K562 (cell line): Measurements from ENCODE around the gene OR51B5. TPM values are rescaled to one million over a fixed set of nuclear protein-coding genes. Genes with fewer than 3 reads are reported as not detected.

Experiments used
- GTF3C2 ChIP-seq: IDR thresholded peaks from 3 replicates; pipeline ENCODE4 v1.6.1; 2011; ENCODE audit warnings: borderline replicate concordance, mild to moderate bottlenecking, moderate library complexity; ENCODE audit not compliant: insufficient read length; ENCODE audit errors: extremely low read depth
- HDAC3 ChIP-seq: fragments of 450-650 bp; IDR thresholded peaks from 2 replicates; pipeline ENCODE4 v1.6.1; 2018; ENCODE audit warnings: borderline replicate concordance, mild to moderate bottlenecking, moderate library complexity; ENCODE audit not compliant: partially characterized antibody
- HNRNPUL1 ChIP-seq: fragments of 200-400 bp; formaldehyde crosslinking; IDR thresholded peaks from 2 replicates; pipeline ENCODE4 v1.6.1; 2017; ENCODE audit warnings: low read length
- MXI1 ChIP-seq: IDR thresholded peaks from 2 replicates; pipeline ENCODE4 v1.6.1; 2011; ENCODE audit warnings: low read depth, mild to moderate bottlenecking, improper control_type of control experiment, low read length
- NBN ChIP-seq: fragments of 450-650 bp; IDR thresholded peaks from 2 replicates; pipeline ENCODE4 v1.6.1; 2016; ENCODE audit warnings: low read depth, mild to moderate bottlenecking
- NFIC ChIP-seq: fragments of 450-650 bp; IDR thresholded peaks from 2 replicates; pipeline ENCODE4 v1.6.1; 2017; ENCODE audit warnings: mild to moderate bottlenecking, inconsistent platforms
- PKNOX1 ChIP-seq: fragments of 450-650 bp; IDR thresholded peaks from 2 replicates; pipeline ENCODE4 v1.6.1; 2016
- RFX7 ChIP-seq: fragments of 250-450 bp; sonication (Bioruptor Pico); IDR thresholded peaks from 2 replicates; pipeline ENCODE4 v1.5.1; 2021; ENCODE audit warnings: mild to moderate bottlenecking
- SIRT6 ChIP-seq: IDR thresholded peaks from one replicate; pipeline ENCODE4 v1.6.1; 2012; ENCODE audit warnings: low read depth, mild to moderate bottlenecking, control low read depth, inconsistent platforms, low read length, moderate library complexity
- TAF9B ChIP-seq: fragments of 450-650 bp; IDR thresholded peaks from 2 replicates; pipeline ENCODE4 v1.6.1; 2018; ENCODE audit warnings: mild to moderate bottlenecking; ENCODE audit not compliant: partially characterized antibody
- TCF15 ChIP-seq: fragments of 250-450 bp; sonication (Bioruptor Pico); IDR thresholded peaks from 2 replicates; pipeline ENCODE4 v1.8.0; 2022; ENCODE audit warnings: moderate library complexity, mild to moderate bottlenecking, inconsistent platforms
- polyA plus RNA-seq, 8 experiments: library from polyadenylated mRNA; depleted of rRNA in 4 of 8; stranded (reverse) in 5 of 8; unstranded in 3 of 8; fragments of >200 nt; fragmentation: Nextera tagmentation in 2 of 8; fragmentation: Illumina TruSeq in 1 of 8; extraction: Ambion mirVana in 2 of 8; extraction: Trizol in 1 of 8; gene quantifications; 2 replicates each; pipeline versions ENCODE4 v1.2.1 to v1.2.3, GENCODE V29; 2011 to 2014; ENCODE audit warnings: inconsistent platforms in 1 of 8, missing spikeins in 1 of 8
- total RNA-seq, 7 experiments: library from RNA; depleted of rRNA in 6 of 7; stranded (reverse); fragments of >200 nt in 6 of 7; fragmentation: Illumina TruSeq in 2 of 7; extraction: Trizol in 2 of 7; gene quantifications; 2 replicates each; pipeline versions ENCODE4 v1.2.1 to v1.2.3, GENCODE V29; 2011 to 2021; ENCODE audit warnings: low replicate concordance in 1 of 7
- TF ChIP-seq, protein P1 (sequence below), 3 experiments: fragments of 200-800 bp in 1 of 3; sonication (Bioruptor generic) in 1 of 3; sonication (generic) in 1 of 3; formaldehyde crosslinking in 1 of 3; IDR thresholded peaks; 2 replicates each; pipeline versions ENCODE4 v1.6.1 to v1.8.0; 2016 to 2022; ENCODE audit warnings: mild to moderate bottlenecking in 2 of 3, missing compliant biosample characterization in 2 of 3, missing genetic modification characterization in 2 of 3, missing genetic modification reagents in 1 of 3
- TF ChIP-seq, protein P2 (sequence below): sonication (generic); formaldehyde crosslinking; IDR thresholded peaks from 2 replicates; pipeline ENCODE4 v1.8.0; 2022; ENCODE audit warnings: mild to moderate bottlenecking, missing genetic modification reagents, borderline replicate concordance

The OR51B5 gene
- total and polyA plus RNA-seq, 9 of the 15 experiments (the other 6 are each of a cell fraction or from before 2014, with no cell fraction given), result 81.2 to 176 (median 113) TPM

DNA sequence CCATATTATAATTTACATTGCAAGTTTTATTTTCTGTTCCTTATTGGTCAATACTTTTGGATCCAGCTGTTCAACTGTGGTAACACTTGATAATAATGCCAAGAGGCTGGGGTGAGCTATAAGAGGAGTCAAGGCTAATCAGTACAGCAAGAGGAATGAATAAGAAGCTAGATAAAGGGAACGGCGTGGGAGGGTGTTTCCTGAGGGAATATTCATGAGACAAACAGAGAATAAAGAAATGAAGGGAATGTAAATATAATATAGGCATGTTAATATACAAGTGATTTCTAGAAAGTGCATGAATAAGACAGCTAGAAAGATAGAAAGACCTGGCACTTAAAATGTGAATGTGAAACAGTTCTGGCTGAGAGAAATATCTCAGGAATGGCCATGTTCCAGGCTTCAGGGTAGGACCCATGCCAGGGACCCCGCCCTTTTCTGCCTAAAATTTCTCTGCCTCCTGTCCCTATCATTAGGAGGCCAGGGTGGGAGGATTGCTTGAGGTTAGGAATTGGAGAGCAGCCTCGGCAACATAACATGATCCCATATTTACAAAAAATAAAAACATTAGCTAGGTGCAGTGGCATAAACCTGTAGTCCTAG, 45.5 kb downstream of the OR51B5 start (continued):
- TF ChIP-seq, protein P1, sequence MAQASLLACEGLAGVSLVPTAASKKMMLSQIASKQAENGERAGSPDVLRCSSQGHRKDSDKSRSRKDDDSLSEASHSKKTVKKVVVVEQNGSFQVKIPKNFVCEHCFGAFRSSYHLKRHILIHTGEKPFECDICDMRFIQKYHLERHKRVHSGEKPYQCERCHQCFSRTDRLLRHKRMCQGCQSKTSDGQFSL (CRISPR knock-in tag; IDR thresholded peaks at IDR 0.05), result no peak
- TF ChIP-seq, protein P1 (tag; IDR thresholded peaks at IDR 0.05), result no peak
- TF ChIP-seq SIRT6 (no peak), HNRNPUL1 (no peak), TCF15 (CRISPR knock-in tag) (no peak), GTF3C2 (no peak), RFX7 (CRISPR knock-in tag) (no peak), NFIC (no peak), TAF9B (no peak), MXI1 (no peak), PKNOX1 (no peak), HDAC3 (no peak), NBN (no peak)
- TF ChIP-seq, protein P2, sequence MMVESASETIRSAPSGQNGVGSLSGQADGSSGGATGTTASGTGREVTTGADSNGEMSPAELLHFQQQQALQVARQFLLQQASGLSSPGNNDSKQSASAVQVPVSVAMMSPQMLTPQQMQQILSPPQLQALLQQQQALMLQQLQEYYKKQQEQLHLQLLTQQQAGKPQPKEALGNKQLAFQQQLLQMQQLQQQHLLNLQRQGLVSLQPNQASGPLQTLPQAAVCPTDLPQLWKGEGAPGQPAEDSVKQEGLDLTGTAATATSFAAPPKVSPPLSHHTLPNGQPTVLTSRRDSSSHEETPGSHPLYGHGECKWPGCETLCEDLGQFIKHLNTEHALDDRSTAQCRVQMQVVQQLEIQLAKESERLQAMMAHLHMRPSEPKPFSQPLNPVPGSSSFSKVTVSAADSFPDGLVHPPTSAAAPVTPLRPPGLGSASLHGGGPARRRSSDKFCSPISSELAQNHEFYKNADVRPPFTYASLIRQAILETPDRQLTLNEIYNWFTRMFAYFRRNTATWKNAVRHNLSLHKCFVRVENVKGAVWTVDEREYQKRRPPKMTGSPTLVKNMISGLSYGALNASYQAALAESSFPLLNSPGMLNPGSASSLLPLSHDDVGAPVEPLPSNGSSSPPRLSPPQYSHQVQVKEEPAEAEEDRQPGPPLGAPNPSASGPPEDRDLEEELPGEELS (CRISPR knock-in tag), result no peak
